ENCODE results near the gene NOX5. TPM values are rescaled to one million over a fixed set of nuclear protein-coding genes. Genes with fewer than 3 reads are reported as not detected.

Gene NOX5
- total RNA-seq, 1 donor from 2014 or later, result not detected

- peaks cover 18% of the 10 kb centered on the region for H3K27me3 Mint-ChIP-seq (ENCODE audit: unreplicated experiment)
- H3K36me3 Mint-ChIP-seq (ENCODE audit: unreplicated experiment), result no peaks in the 10 kb centered on the region
- H3K27ac Mint-ChIP-seq (ENCODE audit: unreplicated experiment), result no peak overlapping the region
- no peak for DNase-seq (ENCODE audit: extremely low spot score, unreplicated experiment)
- TF ChIP-seq CTCF (IDR thresholded peaks at IDR 0.05), result no peak
- H3K4me3 Mint-ChIP-seq (ENCODE audit: unreplicated experiment), result no peak overlapping the region
- peaks cover 10% of the 10 kb centered on the region for H3K4me1 Mint-ChIP-seq (ENCODE audit: unreplicated experiment)
- H3K9me3 Mint-ChIP-seq (ENCODE audit: unreplicated experiment), result no peaks in the 10 kb centered on the region
Measured at GRCh38 chr15:69099941-69100340, 85.4 kb downstream of the NOX5 start.

- H3K4me1 Mint-ChIP-seq (ENCODE audit: unreplicated experiment), result peaks cover 9% of the 10 kb centered on the region
- TF ChIP-seq CTCF (IDR thresholded peaks at IDR 0.05), result no peak
- DNase-seq (ENCODE audit: extremely low spot score, unreplicated experiment), result no peak
- H3K9me3 Mint-ChIP-seq (ENCODE audit: unreplicated experiment), result no peaks in the 10 kb centered on the region
- no peak overlapping the region for H3K4me3 Mint-ChIP-seq (ENCODE audit: unreplicated experiment)
- no peaks in the 10 kb centered on the region for H3K36me3 Mint-ChIP-seq (ENCODE audit: unreplicated experiment)
- no peak overlapping the region for H3K27ac Mint-ChIP-seq (ENCODE audit: unreplicated experiment)
- H3K27me3 Mint-ChIP-seq (ENCODE audit: unreplicated experiment), result peaks cover 14% of the 10 kb centered on the region
Measured at GRCh38 chr15:69100821-69101220, 86.3 kb downstream of the NOX5 start.

- no peak for TF ChIP-seq CTCF (IDR thresholded peaks at IDR 0.05)
- Mint-ChIP-seq H3K27ac (ENCODE audit: unreplicated experiment) (no peak overlapping the region), H3K4me1 (ENCODE audit: unreplicated experiment) (no peaks in the 10 kb centered on the region), H3K36me3 (ENCODE audit: unreplicated experiment) (no peaks in the 10 kb centered on the region), H3K27me3 (ENCODE audit: unreplicated experiment) (peaks cover 33% of the 10 kb centered on the region), H3K9me3 (ENCODE audit: unreplicated experiment) (no peaks in the 10 kb centered on the region), H3K4me3 (ENCODE audit: unreplicated experiment) (no peak overlapping the region)
- DNase-seq (ENCODE audit: extremely low spot score, unreplicated experiment), result no peak
Measured at GRCh38 chr15:69104050-69104750, 89.7 kb downstream of the NOX5 start.

GRCh38 chr15:69105451-69105985 lies 91.0 kb downstream of the NOX5 start:
- peaks cover 44% of the 10 kb centered on the region for H3K27me3 Mint-ChIP-seq (ENCODE audit: unreplicated experiment)
- DNase-seq (ENCODE audit: extremely low spot score, unreplicated experiment), result no peak
- H3K27ac Mint-ChIP-seq (ENCODE audit: unreplicated experiment), result no peak overlapping the region
- no peaks in the 10 kb centered on the region for H3K4me1 Mint-ChIP-seq (ENCODE audit: unreplicated experiment)
- TF ChIP-seq CTCF (IDR thresholded peaks at IDR 0.05), result no peak
- H3K36me3 Mint-ChIP-seq (ENCODE audit: unreplicated experiment), result no peaks in the 10 kb centered on the region
- H3K9me3 Mint-ChIP-seq (ENCODE audit: unreplicated experiment), result no peaks in the 10 kb centered on the region
- H3K4me3 Mint-ChIP-seq (ENCODE audit: unreplicated experiment), result no peak overlapping the region

- no peak overlapping the region for H3K27ac Mint-ChIP-seq (ENCODE audit: unreplicated experiment)
- no peak for TF ChIP-seq CTCF (IDR thresholded peaks at IDR 0.05)
- H3K9me3 Mint-ChIP-seq (ENCODE audit: unreplicated experiment), result no peaks in the 10 kb centered on the region
- peaks cover 35% of the 10 kb centered on the region for H3K27me3 Mint-ChIP-seq (ENCODE audit: unreplicated experiment)
- no peaks in the 10 kb centered on the region for H3K36me3 Mint-ChIP-seq (ENCODE audit: unreplicated experiment)
- H3K4me1 Mint-ChIP-seq (ENCODE audit: unreplicated experiment), result no peaks in the 10 kb centered on the region
- DNase-seq (ENCODE audit: extremely low spot score, unreplicated experiment), result no peak
- H3K4me3 Mint-ChIP-seq (ENCODE audit: unreplicated experiment), result no peak overlapping the region
Measured at GRCh38 chr15:69107025-69107620, 92.6 kb downstream of the NOX5 start.

Measured in osteocyte (in vitro differentiated cells).